CD14-positive monocyte (primary cell): ENCODE measurements around the gene GALR2. TPM values are rescaled to one million over a fixed set of nuclear protein-coding genes. Genes with fewer than 3 reads are reported as not detected.

Experiments
- DNase-seq, 3 donors: peaks; one replicate each; pipeline ENCODE4 v3.0.0-alpha.2; 2011 to 2022
- H2AFZ ChIP-seq: 2 replicates; pipeline ENCODE4 v1.6.0; 2012; ENCODE audit warnings: mild to moderate bottlenecking, low read depth, low read length, inconsistent platforms; ENCODE audit not compliant: insufficient read depth, poor library complexity, severe bottlenecking
- H3K27ac ChIP-seq, 2 donors: 1 replicate in 1 of 2; 2 replicates in 1 of 2; pipeline ENCODE4 v1.5.1; 2012 to 2013; ENCODE audit warnings: low read length in 2 of 2, control low read depth in 1 of 2, inconsistent platforms in 1 of 2, low read depth in 1 of 2, mild to moderate bottlenecking in 1 of 2
- H3K27me3 ChIP-seq, 2 donors: one replicate each; pipeline versions ENCODE4 v1.6.0 to v1.6.1; 2011 to 2013; ENCODE audit warnings: low read length in 2 of 2; ENCODE audit not compliant: control insufficient read depth in 2 of 2, insufficient read depth in 2 of 2
- H3K36me3 ChIP-seq, 2 donors: replicated peaks in 1 of 2; 1 replicate in 1 of 2; 2 replicates in 1 of 2; pipeline versions ENCODE4 v1.5.1 to v1.6.1; 2012 to 2013; ENCODE audit warnings: low read length in 2 of 2, control low read depth in 1 of 2, inconsistent platforms in 1 of 2, mild to moderate bottlenecking in 1 of 2; ENCODE audit not compliant: insufficient read depth in 2 of 2, control insufficient read depth in 1 of 2
- H3K4me1 ChIP-seq, 2 donors: 1 replicate in 1 of 2; 2 replicates in 1 of 2; pipeline versions ENCODE4 v1.5.1 to v1.6.1; 2012 to 2013; ENCODE audit warnings: low read length in 2 of 2, control low read depth in 1 of 2, inconsistent platforms in 1 of 2, mild to moderate bottlenecking in 1 of 2, moderate library complexity in 1 of 2; ENCODE audit not compliant: insufficient read depth in 2 of 2, control insufficient read depth in 1 of 2
- H3K4me2 ChIP-seq: replicated peaks from 2 replicates; pipeline ENCODE3; 2012; ENCODE audit warnings: low read length, moderate library complexity, mild to moderate bottlenecking; ENCODE audit not compliant: poor library complexity, severe bottlenecking; ENCODE audit errors: extremely low read depth
- H3K4me3 ChIP-seq, 3 experiments: fragments of 200-600 bp in 1 of 3; sonication (generic) in 1 of 3; replicated peaks in 1 of 3; 1 replicate in 2 of 3; 2 replicates in 1 of 3; pipeline ENCODE4 v1.5.1; 2011 to 2013; ENCODE audit warnings: low read length in 3 of 3, mild to moderate bottlenecking in 3 of 3, control low read depth in 2 of 3, low read depth in 2 of 3, inconsistent platforms in 1 of 3, moderate library complexity in 1 of 3
- H3K79me2 ChIP-seq: 2 replicates; pipeline ENCODE4 v1.6.0; 2012; ENCODE audit warnings: mild to moderate bottlenecking, control low read depth, inconsistent platforms, low read length, moderate library complexity; ENCODE audit not compliant: insufficient read depth
- H3K9ac ChIP-seq: 2 replicates; pipeline ENCODE4 v1.6.0; 2017; ENCODE audit warnings: low read length, mild to moderate bottlenecking; ENCODE audit not compliant: insufficient read depth, poor library complexity, severe bottlenecking
- H3K9me3 ChIP-seq, 2 donors: replicated peaks in 1 of 2; 1 replicate in 1 of 2; 2 replicates in 1 of 2; pipeline versions ENCODE4 v1.5.1 to v1.6.1; 2012 to 2013; ENCODE audit warnings: low read length in 2 of 2, control low read depth in 1 of 2; ENCODE audit not compliant: control insufficient read depth in 1 of 2, insufficient read depth in 1 of 2
- H4K20me1 ChIP-seq: 2 replicates; pipeline ENCODE4 v1.6.0; 2012; ENCODE audit warnings: mild to moderate bottlenecking, low read length, control low read depth, moderate library complexity; ENCODE audit not compliant: insufficient read depth
- H3K27ac Mint-ChIP-seq, 7 donors: one replicate each; pipeline ENCODE4 v1.8.0; 2020; ENCODE audit warnings: mild to moderate bottlenecking in 7 of 7, mixed read lengths in 7 of 7, moderate library complexity in 6 of 7, inconsistent platforms in 2 of 7
- H3K27me3 Mint-ChIP-seq, 3 donors: one replicate each; pipeline ENCODE4 v1.8.0; 2021 to 2022; ENCODE audit warnings: low read depth in 3 of 3, mild to moderate bottlenecking in 3 of 3, mixed read lengths in 3 of 3, moderate library complexity in 3 of 3, inconsistent platforms in 1 of 3
- H3K36me3 Mint-ChIP-seq, 2 donors: one replicate each; pipeline ENCODE4 v1.8.0; 2020; ENCODE audit warnings: mixed read lengths in 2 of 2, inconsistent platforms in 1 of 2, mild to moderate bottlenecking in 1 of 2
- H3K4me1 Mint-ChIP-seq: one replicate; pipeline ENCODE4 v1.8.0; 2020; ENCODE audit warnings: mild to moderate bottlenecking, mixed read lengths
- H3K4me3 Mint-ChIP-seq, 2 donors: one replicate each; pipeline ENCODE4 v1.8.0; 2020; ENCODE audit warnings: mild to moderate bottlenecking in 2 of 2, mixed read lengths in 2 of 2, moderate library complexity in 1 of 2
- H3K9me3 Mint-ChIP-seq, 7 donors: one replicate each; pipeline ENCODE4 v1.8.0; 2020 to 2022; ENCODE audit warnings: mixed read lengths in 7 of 7, mild to moderate bottlenecking in 6 of 7, moderate library complexity in 6 of 7, inconsistent platforms in 2 of 7
- WGBS: methylation state at CpG from one replicate; pipeline ENCODE4 v1.1.5; 2013; ENCODE audit warnings: missing lambda C conversion rate; ENCODE audit not compliant: insufficient coverage; 5-methylcytosine and 5-hydroxymethylcytosine counted together
- intact Hi-C, 2 donors: fragments of 100-400 bp; cut with micrococcal nuclease; formaldehyde crosslinking; loops; one replicate each; pipeline versions ENCODE4 v1.15.0 to v1.15.1; 2023
- polyA plus RNA-seq, 3 donors: library from polyadenylated mRNA; depleted of rRNA in 1 of 3; unstranded in 2 of 3; stranded (reverse) in 1 of 3; fragments of 300-500 nt in 2 of 3; fragments of >200 nt in 1 of 3; fragmentation: Illumina TruSeq in 2 of 3; gene quantifications; 1 replicate in 2 of 3; 2 replicates in 1 of 3; pipeline ENCODE4 v1.2.3, GENCODE V29; 2012 to 2021
- small RNA-seq: library from RNA; depleted of rRNA; stranded (forward); fragments of <200 nt; gene quantifications from one replicate; pipeline ENCODE3, GENCODE V24; 2012; ENCODE audit warnings: low read depth; ENCODE audit not compliant: insufficient read length
- TF ChIP-seq, protein P1 (sequence below): fragments of 200-600 bp; IDR thresholded peaks from one replicate; pipeline ENCODE4 v1.8.0; 2022; ENCODE audit warnings: antibody characterized with exemption, mild to moderate bottlenecking

GALR2 gene
- polyA plus RNA-seq, 3 donors, result 0.22 to 4.8 (median 1.1) TPM

DNA sequence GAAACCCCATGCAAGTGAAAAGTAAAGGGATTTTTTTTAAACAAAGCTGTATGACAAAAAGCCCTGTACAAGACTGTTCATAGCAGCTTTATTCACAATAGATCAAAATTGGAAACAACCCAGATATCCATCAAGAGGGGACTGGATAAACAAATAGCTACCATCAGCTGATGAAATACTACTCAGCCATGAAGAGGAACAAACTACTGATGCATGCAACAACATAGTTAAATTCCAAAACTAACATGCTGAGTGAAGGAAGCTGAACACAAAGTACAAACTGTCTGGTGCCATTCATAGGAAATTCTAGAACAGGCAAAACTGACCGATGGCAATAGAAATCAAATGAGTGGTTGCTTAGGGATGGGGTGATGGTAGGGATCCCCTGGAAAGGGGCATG is 51.3 kb downstream of the GALR2 start:
- WGBS, result no CpG with 5 or more reads among the region's 1 CpG
- peaks cover 0 to 9% (median 2%) of the 10 kb centered on the region in 7 donors for H3K9me3 Mint-ChIP-seq
- Histone ChIP-seq H3K79me2 (no peaks in the 10 kb centered on the region), H3K9me3 (no peaks in the 10 kb centered on the region), H3K36me3 (no peaks in the 10 kb centered on the region), H2AFZ (no peak overlapping the region), H3K4me2 (no peak overlapping the region), H3K27ac (no peak overlapping the region), H3K4me3 (no peak overlapping the region), H3K4me1 (peaks cover 18 to 28% of the 10 kb centered on the region in 2 donors), H4K20me1 (no peaks in the 10 kb centered on the region), H3K27me3 (no peaks in the 10 kb centered on the region), H3K9ac (no peak overlapping the region)
- TF ChIP-seq, protein P1, sequence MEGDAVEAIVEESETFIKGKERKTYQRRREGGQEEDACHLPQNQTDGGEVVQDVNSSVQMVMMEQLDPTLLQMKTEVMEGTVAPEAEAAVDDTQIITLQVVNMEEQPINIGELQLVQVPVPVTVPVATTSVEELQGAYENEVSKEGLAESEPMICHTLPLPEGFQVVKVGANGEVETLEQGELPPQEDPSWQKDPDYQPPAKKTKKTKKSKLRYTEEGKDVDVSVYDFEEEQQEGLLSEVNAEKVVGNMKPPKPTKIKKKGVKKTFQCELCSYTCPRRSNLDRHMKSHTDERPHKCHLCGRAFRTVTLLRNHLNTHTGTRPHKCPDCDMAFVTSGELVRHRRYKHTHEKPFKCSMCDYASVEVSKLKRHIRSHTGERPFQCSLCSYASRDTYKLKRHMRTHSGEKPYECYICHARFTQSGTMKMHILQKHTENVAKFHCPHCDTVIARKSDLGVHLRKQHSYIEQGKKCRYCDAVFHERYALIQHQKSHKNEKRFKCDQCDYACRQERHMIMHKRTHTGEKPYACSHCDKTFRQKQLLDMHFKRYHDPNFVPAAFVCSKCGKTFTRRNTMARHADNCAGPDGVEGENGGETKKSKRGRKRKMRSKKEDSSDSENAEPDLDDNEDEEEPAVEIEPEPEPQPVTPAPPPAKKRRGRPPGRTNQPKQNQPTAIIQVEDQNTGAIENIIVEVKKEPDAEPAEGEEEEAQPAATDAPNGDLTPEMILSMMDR, result no peak
- no peak overlapping the region for H3K27ac Mint-ChIP-seq
- H3K36me3 Mint-ChIP-seq, result no peaks in the 10 kb centered on the region
- no peak for DNase-seq
- intact Hi-C loops, result loop anchor here in 1 of 2 donors (10.0 kb wide), 2 partner anchors 59 to 279 kb away; no protein-coding TSS in a partner anchor
- H3K27me3 Mint-ChIP-seq, result peaks cover 8 to 26% (median 16%) of the 10 kb centered on the region in 3 donors
- no peak overlapping the region for H3K4me3 Mint-ChIP-seq
- peaks cover 18% of the 10 kb centered on the region for H3K4me1 Mint-ChIP-seq

Small RNAs within 50 kb of the gene (small RNA-seq; reads per million reads assigned to genes)
- gene MIR6868, result not detected

Other genes with a start within 250 kb of the GALR2 start
- 100 to 1,000 TPM in 1 of 3 donors, 10 to 100 TPM in 2; 28.4 to 111 (median 53.3) TPM for gene UNC13D, start 230.4 kb upstream of the GALR2 start, polyA plus RNA-seq
- gene WBP2, start 219.4 kb upstream of the GALR2 start, polyA plus RNA-seq, result 10 to 100 TPM; 62.4 to 93.3 (median 67.9) TPM
- under 1 TPM in 1 of 3 donors, not detected in 2; 0.20 TPM for gene TRIM47, start 196.2 kb upstream of the GALR2 start, polyA plus RNA-seq
- 10 to 100 TPM in 1 of 3 donors, 1 to 10 TPM in 2; 5.6 to 10.4 (median 5.9) TPM for gene TRIM65, start 177.8 kb upstream of the GALR2 start, polyA plus RNA-seq
- gene MRPL38, start 169.9 kb upstream of the GALR2 start, polyA plus RNA-seq, result 10 to 100 TPM; 27.8 to 44.1 (median 36.0) TPM
- gene FBF1, start 133.7 kb upstream of the GALR2 start, polyA plus RNA-seq, result 1 to 10 TPM in 1 of 3 donors, under 1 TPM in 2; 0.32 to 4.4 (median 0.62) TPM
- gene ACOX1, start 95.6 kb upstream of the GALR2 start, polyA plus RNA-seq, result 10 to 100 TPM; 21.6 to 49.7 (median 49.2) TPM
- 10 to 100 TPM; 22.4 to 37.2 (median 31.3) TPM for gene TEN1, start 95.5 kb upstream of the GALR2 start, polyA plus RNA-seq
- 10 to 100 TPM in 1 of 3 donors, not detected in 2; 25.5 TPM for gene CDK3, start 73.9 kb upstream of the GALR2 start, polyA plus RNA-seq
- not detected for gene EVPL, start 47.5 kb upstream of the GALR2 start, polyA plus RNA-seq
- gene SRP68, start 2.3 kb upstream of the GALR2 start, polyA plus RNA-seq, result 10 to 100 TPM; 27.4 to 47.1 (median 42.1) TPM
- gene ZACN, start 4.4 kb downstream of the GALR2 start, polyA plus RNA-seq, result under 1 TPM in 1 of 3 donors, not detected in 2; 0.09 TPM
- gene EXOC7, start 29.0 kb downstream of the GALR2 start, polyA plus RNA-seq, result 10 to 100 TPM; 30.7 to 86.5 (median 42.4) TPM
- not detected for gene FOXJ1, start 66.5 kb downstream of the GALR2 start, polyA plus RNA-seq
- under 1 TPM in 1 of 3 donors, not detected in 2; 0.03 TPM for gene RNF157, start 165.7 kb downstream of the GALR2 start, polyA plus RNA-seq
- gene UBALD2, start 190.6 kb downstream of the GALR2 start, polyA plus RNA-seq, result 10 to 100 TPM in 1 of 3 donors, 1 to 10 TPM in 2; 1.4 to 88.6 (median 2.2) TPM
- 1 to 10 TPM in 1 of 3 donors, under 1 TPM in 1, not detected in 1; 0.04 to 1.9 TPM for gene QRICH2, start 233.5 kb downstream of the GALR2 start, polyA plus RNA-seq